Mammary epithelial cell (primary cell): ENCODE measurements around the gene KIF6.

Experiments
- CTCF ChIP-seq, 2 donors: IDR thresholded peaks in 1 of 2; conservative IDR thresholded peaks in 1 of 2; 2 replicates each; pipeline ENCODE4 v1.5.1; 2011 to 2012; ENCODE audit warnings: inconsistent platforms in 2 of 2, low read length in 2 of 2, mild to moderate bottlenecking in 2 of 2, control low read depth in 1 of 2, low read depth in 1 of 2; ENCODE audit not compliant: insufficient read depth in 1 of 2; ENCODE audit errors: extremely low read depth in 1 of 2
- EZH2 ChIP-seq: IDR thresholded peaks from 2 replicates; pipeline ENCODE4 v1.6.1; 2012; ENCODE audit warnings: low read length, inconsistent platforms, borderline replicate concordance

GRCh38 chr6:39756582-39756981, 31.4 kb upstream of the KIF6 start:
- no peak for TF ChIP-seq CTCF (conservative IDR thresholded peaks at IDR 0.05 in 1 of 2, IDR thresholded peaks at IDR 0.05 in 1 of 2; ENCODE audit: extremely low read depth in 1 of 2, insufficient read depth in 1 of 2, low read depth in 1 of 2, low read length in 2 of 2)
- no peak for TF ChIP-seq EZH2
